Left ventricle myocardium superior (tissue), 1 donor: ENCODE measurements around the gene ADRB2. TPM values are rescaled to one million over a fixed set of nuclear protein-coding genes. Genes with fewer than 3 reads are reported as not detected.
A peak's percentile ranks its signal among the peaks of the same experiment; 100 is the strongest.

Experiments used
- ATAC-seq: fragments of 200-7000 bp; cut with Tn5 transposase; one replicate; pipeline ENCODE4 v1.9.1; 2020; ENCODE audit warnings: mild to moderate bottlenecking, moderate library complexity
- DNase-seq: peaks from one replicate; pipeline ENCODE4 v3.0.0-alpha.2; 2020
- intact Hi-C: fragments of 100-400 bp; cut with micrococcal nuclease; formaldehyde crosslinking; loops from one replicate; pipeline ENCODE4 v1.11.0; 2022
- long read RNA-seq: library from polyadenylated mRNA; unstranded; transcript quantifications from one replicate; pipeline ENCODE4 v2.0.0, GENCODE V29; 2021
- total RNA-seq: library from RNA; stranded (reverse); fragmentation: NEBNext Ultra II Directional; extraction: Animal tissue kit (Norgen Biotek cat#: 25700); gene quantifications from one replicate; pipeline ENCODE4 v1.2.1, GENCODE V29; 2021
- donor health status: DM: no; HTN: yes; CAD: no; lungs with severe emphysema.

The ADRB2 gene
- 5.4 TPM for total RNA-seq
- long read RNA-seq, transcript ADRB2-201 (1 exons, 3,443 nt): major isoform, 14 of 16 reads
- long read RNA-seq, partial matches to known transcripts: 0 of 16 reads
- long read RNA-seq, other reads (novel, unspliced or antisense): 2 of 16 reads

DNA sequence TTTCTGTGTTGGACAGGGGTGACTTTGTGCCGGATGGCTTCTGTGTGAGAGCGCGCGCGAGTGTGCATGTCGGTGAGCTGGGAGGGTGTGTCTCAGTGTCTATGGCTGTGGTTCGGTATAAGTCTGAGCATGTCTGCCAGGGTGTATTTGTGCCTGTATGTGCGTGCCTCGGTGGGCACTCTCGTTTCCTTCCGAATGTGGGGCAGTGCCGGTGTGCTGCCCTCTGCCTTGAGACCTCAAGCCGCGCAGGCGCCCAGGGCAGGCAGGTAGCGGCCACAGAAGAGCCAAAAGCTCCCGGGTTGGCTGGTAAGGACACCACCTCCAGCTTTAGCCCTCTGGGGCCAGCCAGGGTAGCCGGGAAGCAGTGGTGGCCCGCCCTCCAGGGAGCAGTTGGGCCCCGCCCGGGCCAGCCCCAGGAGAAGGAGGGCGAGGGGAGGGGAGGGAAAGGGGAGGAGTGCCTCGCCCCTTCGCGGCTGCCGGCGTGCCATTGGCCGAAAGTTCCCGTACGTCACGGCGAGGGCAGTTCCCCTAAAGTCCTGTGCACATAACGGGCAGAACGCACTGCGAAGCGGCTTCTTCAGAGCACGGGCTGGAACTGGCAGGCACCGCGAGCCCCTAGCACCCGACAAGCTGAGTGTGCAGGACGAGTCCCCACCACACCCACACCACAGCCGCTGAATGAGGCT is at the start of gene ADRB2:
Gene ADRB2 (plus strand): TSS at position 559 of the 686 bp plus-strand sequence. CDS start 221 bp downstream, outside the sequence.
- DNase-seq (peak; percentile 97), ATAC-seq (peak; percentile 95)
- intact Hi-C loops: loop anchor here (10.0 kb wide), 1 partner anchor 129 kb away; no protein-coding TSS in a partner anchor

DNA sequence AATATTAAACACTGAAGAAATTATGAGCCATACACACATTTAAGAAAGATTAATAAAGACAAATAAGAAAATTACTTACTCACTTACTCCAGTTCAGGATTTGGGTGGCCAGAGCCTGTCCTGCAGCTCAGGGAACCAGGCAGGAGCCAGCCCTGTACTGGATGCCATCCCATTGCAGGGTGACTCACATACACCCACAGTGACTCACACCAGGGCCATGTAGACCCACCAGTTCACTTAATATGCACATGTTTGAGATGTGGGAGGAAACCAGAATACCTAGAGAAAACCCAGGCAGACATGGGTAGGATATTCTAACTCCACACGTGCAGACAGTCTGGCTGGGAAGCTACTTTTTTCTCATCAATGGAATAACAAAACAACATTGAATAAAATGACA is 49.6 kb upstream of the ADRB2 start:
- no peak for DNase-seq
- ATAC-seq: no peak
- intact Hi-C loops: no loop called here

GRCh38 chr5:148778882-148779281 is 47.5 kb upstream of the ADRB2 start:
- ATAC-seq (no peak), DNase-seq (no peak)
- intact Hi-C loops: no loop called here

DNA sequence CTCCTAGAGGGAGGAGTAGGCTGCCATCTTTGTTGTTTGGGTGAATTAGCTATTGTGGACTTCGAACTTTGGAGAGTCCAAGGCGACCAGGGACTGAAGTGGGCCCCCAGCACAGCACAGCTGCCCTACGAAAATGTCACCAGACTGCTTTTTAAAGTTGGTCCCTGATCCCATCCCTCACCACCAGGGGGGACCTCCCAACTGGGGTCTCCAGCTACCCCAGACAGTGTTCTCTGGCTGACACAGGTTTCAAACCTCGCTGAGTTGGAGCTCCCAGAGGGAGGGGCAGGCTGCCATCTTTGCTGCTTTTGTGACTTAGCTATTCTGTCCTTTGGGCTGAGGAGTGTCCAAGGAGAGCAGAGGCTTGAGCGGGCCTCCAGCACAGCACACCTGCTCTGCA is 45.7 kb upstream of the ADRB2 start:
- intact Hi-C loops: no loop called here

GRCh38 chr5:148781766-148782165 is 44.6 kb upstream of the ADRB2 start:
- ATAC-seq: no peak
- intact Hi-C loops: no loop called here
- no peak for DNase-seq

More for the DNA sequence above, 45.7 kb upstream of the ADRB2 start:
- DNase-seq (no peak), ATAC-seq (no peak)

- intact Hi-C loops: no loop called here
- ATAC-seq (no peak), DNase-seq (no peak)
Measured at GRCh38 chr5:148785223-148785622, 41.2 kb upstream of the ADRB2 start.

GRCh38 chr5:148786456-148786855 is 40.0 kb upstream of the ADRB2 start:
- intact Hi-C loops: no loop called here
- ATAC-seq (no peak), DNase-seq (no peak)

DNA sequence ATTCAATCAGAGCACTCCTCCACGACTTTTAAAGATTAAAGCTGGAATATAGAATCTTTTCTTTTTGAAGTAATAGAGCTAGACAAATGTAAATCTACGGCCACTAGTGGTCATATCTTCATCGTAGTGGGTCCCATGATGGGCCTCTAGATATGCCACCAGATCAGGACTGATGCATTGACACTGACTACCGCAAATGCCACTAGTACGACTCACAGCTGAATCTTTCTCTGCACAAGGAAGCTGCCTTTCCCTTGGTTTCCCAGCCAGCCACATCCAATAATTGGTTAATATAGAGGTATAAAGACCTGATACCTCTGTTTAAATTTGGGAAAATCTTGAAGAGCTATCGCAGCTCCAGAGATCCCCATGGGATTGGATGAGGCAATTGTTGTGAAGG is 37.8 kb upstream of the ADRB2 start:
- intact Hi-C loops: no loop called here
- DNase-seq (no peak), ATAC-seq (no peak)

- intact Hi-C loops: no loop called here
- ATAC-seq (no peak), DNase-seq (no peak)
Measured at GRCh38 chr5:148790545-148791333, 35.7 kb upstream of the ADRB2 start.

- intact Hi-C loops: no loop called here
- no peak for ATAC-seq
- DNase-seq: no peak
Measured at GRCh38 chr5:148791334-148791667, 35.1 kb upstream of the ADRB2 start.

- intact Hi-C loops: no loop called here
- DNase-seq: no peak
- ATAC-seq: no peak
Measured at GRCh38 chr5:148791696-148792095, 34.7 kb upstream of the ADRB2 start.

DNA sequence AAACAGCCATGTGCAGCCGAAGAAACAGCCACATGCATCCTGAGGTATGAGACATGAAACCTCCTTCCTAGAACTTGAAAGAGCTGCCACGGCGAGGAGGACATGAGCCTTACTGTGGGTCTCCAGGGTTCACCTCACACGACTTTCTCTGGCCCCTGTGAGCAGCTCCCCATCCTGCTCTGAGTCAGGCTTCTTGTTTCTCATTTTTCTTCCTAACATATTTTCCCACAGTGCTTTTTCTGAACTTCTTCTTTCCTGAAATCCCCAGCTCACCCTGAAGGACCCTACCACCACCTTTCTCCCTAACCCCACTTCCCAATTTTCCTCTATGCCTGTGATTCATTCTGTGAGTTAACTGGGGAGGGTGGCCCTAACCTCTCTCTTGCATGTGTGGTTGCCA is 33.7 kb upstream of the ADRB2 start:
- intact Hi-C loops: no loop called here
- ATAC-seq (no peak), DNase-seq (no peak)

GRCh38 chr5:148793261-148793660 is 33.1 kb upstream of the ADRB2 start:
- no peak for DNase-seq
- ATAC-seq: no peak
- intact Hi-C loops: no loop called here

- DNase-seq: no peak
- intact Hi-C loops: no loop called here
- no peak for ATAC-seq
Measured at GRCh38 chr5:148794275-148794674, 32.1 kb upstream of the ADRB2 start.

DNA sequence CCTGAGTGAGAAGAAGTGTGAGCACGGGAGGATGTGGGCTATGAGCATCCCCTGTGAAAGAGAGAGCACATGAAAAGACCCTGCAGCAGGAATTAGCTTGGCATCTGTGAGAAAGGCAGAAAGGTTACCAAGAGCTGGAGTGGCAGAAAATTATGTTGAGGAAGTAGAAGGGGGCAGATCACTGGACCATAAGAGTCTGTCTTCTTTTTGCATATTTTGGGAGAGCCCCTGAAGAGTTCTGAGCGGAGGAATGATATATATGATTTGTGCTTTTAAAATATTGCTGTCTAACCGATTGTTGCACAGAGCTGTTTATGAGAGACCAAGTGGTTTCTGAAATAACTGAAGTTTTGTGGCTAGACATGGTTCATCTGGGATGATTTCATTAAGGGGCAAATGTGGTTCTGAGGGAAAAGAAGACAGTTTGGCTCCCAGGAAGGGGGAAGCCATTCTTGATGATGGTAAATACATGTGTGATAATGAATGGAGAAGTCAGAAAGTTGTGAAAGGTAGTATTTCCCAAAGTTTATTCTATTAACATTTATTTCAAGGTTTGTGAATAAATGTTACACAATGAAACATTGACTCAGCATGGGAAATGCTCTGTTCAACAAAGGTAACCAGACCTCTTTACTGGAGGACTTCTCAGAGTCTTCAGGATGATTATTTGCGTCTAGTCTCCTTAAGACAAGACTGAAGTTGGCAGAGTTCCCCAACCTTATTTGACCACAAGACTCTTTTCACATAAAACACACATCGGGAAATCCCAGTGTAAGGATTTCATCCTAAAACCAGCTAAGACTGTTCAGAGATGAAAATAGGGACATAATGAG is 31.5 kb upstream of the ADRB2 start:
- DNase-seq: no peak
- no peak for ATAC-seq
- intact Hi-C loops: no loop called here

DNA sequence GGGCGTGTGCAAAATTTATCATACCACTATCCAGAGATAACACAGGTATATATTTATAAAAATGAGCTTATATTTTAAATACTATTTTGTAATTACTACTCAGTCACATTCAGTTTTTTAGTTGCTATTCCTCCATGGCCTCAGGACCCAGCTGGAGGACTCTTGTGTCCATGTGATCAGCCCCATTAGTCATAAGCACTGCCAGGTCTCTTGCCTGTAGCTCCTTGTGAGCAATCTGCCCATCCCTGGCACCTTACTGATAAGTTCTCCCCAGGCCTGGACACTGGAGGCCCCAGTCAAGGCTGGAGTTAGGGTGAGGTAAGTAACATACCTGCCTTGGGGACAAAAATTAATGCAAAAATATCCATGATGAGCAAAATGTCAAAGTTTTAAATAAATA is 29.5 kb upstream of the ADRB2 start:
- intact Hi-C loops: no loop called here
- ATAC-seq (no peak), DNase-seq (no peak)

- ATAC-seq: no peak
Measured at GRCh38 chr5:148798786-148799185, 27.6 kb upstream of the ADRB2 start.

DNA sequence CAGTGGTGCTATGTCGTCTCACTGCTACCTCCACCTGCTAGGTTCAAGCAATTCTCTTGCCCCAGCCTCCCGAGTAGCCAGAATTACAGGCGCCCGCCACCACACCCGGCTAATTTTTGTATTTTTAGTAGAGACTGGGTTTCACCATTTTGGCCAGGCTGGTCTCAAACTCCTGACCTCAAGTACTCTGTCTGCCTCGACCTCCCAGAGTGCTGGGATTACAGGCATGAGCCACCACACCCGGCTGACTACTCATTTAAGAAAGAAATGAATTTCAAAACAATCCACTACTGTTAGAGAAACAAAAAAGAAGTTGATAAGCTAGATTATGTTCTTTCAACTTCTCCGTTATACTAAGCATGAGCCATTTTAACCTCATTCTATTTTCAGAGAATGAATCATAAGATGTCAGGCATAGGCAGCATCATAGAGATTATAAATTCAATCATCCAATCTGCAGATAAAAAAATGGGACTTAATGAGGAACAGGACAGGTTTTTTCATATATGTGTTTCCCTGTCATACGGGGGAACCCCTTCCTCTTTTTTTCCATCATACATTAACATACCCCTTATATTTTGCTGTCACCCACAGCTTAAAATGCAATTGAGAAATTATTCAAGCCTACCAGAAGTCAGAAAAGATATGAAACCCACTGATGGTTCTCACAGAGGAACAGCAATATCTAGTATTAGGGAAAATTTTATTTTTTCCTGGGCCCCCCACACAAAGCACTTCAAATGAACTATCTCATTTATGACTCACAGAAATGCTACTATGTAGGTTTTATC is 26.5 kb upstream of the ADRB2 start:
- DNase-seq (no peak), ATAC-seq (no peak)
- intact Hi-C loops: loop anchor here (10.0 kb wide), 1 partner anchor 55 kb away; no protein-coding TSS in a partner anchor

More at GRCh38 chr5:148798786-148799185, 27.6 kb upstream of the ADRB2 start:
- no peak for DNase-seq
- intact Hi-C loops: no loop called here
